Lower leg skin (tissue), 3 donors: ENCODE results near the gene BRD4.

Experiments
- POLR2A ChIP-seq, 2 donors: fragments of 450-650 bp; IDR thresholded peaks; one replicate each; pipeline ENCODE4 v1.6.1; 2016 to 2017; ENCODE audit warnings: antibody characterized with exemption in 2 of 2, mild to moderate bottlenecking in 1 of 2, moderate library complexity in 1 of 2
- TF ChIP-seq, protein P1 (sequence below), 3 donors: fragments of 450-650 bp; IDR thresholded peaks; one replicate each; pipeline ENCODE4 v1.5.1; 2016; ENCODE audit warnings: antibody characterized with exemption in 3 of 3, mild to moderate bottlenecking in 3 of 3, moderate library complexity in 2 of 3

DNA sequence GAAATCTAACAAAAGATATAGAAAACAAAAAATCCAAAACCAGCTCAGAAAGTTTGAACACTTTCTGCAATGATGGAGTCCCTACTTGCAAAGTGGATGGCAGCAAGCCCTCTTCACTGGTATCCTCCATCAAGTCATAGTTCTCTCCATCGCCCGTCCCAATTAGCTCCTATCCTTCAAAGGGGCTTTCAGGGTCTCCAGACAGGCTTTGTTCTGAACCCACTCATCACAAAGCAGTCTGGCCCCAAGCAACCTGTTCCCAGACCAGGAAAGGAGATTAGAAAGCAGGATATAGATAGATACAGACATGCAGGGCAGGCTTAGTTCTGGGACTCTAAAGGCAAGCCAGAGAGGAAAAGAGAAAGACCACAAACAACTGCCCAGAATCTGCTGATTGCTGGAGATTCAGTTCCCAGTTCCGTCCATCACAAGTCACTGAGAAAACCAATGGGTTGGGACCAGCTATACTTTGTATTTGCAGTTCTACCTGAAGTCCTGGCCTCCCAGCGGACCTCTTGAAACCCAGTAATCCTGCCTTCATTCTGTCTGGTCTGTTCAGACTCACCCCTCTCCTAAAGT lies 52.9 kb downstream of the BRD4 start:
- TF ChIP-seq, protein P1, sequence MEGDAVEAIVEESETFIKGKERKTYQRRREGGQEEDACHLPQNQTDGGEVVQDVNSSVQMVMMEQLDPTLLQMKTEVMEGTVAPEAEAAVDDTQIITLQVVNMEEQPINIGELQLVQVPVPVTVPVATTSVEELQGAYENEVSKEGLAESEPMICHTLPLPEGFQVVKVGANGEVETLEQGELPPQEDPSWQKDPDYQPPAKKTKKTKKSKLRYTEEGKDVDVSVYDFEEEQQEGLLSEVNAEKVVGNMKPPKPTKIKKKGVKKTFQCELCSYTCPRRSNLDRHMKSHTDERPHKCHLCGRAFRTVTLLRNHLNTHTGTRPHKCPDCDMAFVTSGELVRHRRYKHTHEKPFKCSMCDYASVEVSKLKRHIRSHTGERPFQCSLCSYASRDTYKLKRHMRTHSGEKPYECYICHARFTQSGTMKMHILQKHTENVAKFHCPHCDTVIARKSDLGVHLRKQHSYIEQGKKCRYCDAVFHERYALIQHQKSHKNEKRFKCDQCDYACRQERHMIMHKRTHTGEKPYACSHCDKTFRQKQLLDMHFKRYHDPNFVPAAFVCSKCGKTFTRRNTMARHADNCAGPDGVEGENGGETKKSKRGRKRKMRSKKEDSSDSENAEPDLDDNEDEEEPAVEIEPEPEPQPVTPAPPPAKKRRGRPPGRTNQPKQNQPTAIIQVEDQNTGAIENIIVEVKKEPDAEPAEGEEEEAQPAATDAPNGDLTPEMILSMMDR (IDR thresholded peaks at IDR 0.05): no peak
- TF ChIP-seq POLR2A (IDR thresholded peaks at IDR 0.05): no peak
